NAMALWA (cell line): ENCODE measurements around the gene ZKSCAN1.
"Not testable (repeated sequence)": the region's sequence is repeated elsewhere in the genome, so short reads cannot be mapped to it uniquely, and the experiment has no call there.

Experiments used
- DNase-seq: peaks from one replicate; pipeline ENCODE4 v3.0.0-alpha.2; 2015; ENCODE audit warnings: low spot score

Gene ZKSCAN1

DNA sequence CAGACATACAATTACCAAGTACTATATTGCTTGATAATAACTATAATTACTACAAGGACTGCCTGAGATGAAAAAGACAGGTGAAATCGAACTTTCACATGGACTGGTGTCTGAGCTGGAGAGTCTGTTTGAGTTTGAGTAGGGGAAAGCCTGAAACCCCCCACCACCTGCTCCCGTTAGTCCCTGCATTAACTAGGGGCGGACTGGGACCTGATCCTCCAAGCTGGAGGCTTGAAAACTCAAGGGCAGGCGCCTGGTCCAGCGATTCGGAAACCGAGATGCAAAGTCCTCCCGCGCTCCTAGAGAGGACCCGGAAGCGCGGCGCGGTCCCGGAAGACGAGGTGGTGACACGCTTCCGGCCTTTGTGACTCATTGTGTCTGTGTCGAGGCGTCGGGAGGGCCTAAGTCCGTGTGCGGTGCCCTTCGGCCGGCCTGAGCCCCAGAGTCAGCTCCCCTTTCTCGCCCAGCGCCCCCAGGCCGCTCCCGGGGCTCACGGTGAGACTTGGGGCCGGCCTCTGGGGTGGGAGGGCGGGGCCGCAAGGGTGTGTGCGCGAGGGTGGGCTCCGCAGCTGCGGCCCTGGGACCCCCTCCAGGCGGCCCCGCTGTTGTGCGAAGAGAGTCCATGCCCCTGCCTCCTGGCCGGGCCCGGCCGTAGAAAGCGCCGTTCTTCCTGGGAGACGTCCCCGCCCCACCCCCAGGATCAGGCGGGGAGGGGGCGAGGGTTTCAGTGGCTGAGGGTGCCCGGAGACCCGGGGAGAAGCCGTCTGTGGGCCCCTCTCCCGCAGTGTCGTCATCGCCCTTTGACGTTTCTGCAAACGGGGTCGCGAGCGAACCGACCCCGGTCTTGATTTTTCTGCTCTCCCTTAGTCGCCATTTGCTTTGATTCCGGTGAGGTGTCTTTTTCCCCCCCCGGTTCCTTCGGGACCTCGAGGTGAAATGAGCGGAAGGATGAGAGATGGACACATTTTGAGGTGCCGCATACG is at the start of gene ZKSCAN1:
Gene ZKSCAN1, plus strand, starts transcription at position 365 of the 983 bp plus-strand sequence. CDS start 7,911 bp downstream, outside the sequence.
- peak; percentile 97 for DNase-seq

DNA sequence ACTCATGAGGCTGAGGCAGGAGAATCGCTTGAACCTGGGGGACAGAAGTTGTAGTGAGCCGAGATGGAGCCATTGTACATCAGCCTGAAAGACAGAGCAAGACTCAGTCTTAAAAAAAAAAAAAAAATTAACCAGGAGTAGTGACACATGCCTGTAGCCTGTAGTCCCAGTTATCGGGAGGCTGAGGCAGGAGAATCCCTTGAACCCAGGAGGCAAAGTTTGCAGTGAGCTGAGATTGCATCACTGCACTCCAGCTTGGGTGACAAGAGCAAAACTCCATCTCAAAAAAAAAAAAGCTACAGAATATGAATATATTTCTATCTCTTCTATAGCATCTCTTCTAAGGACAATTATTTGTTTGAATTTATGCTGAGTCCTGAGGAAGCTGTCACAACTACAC is 46.1 kb upstream of the ZKSCAN1 start:
- DNase-seq, result no peak

GRCh38 chr7:99969813-99970212 is 45.6 kb upstream of the ZKSCAN1 start:
- DNase-seq, result not testable (repeated sequence)

DNA sequence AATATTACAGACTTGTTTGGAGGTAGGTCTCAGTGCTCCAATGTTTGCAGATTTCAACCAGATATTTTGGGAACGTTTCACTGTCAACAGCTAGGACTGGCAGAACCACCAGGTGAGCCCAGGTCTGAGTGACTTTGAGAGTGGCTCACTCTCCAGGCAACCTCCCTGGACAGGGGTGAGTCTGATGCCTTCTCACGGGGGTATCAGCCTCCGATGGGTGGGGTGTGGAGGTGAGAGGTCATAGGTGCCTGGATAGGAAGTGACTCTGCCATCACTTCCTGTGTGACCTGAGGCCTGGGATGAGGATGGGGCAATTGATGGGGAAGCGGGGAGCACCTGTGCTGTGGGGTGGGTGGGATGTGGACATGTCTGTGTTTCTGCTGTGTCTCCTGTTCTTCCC is 44.2 kb upstream of the ZKSCAN1 start:
- DNase-seq, result no peak

- DNase-seq, result not testable (repeated sequence)
Measured at GRCh38 chr7:99973817-99974216, 41.6 kb upstream of the ZKSCAN1 start.

- no peak for DNase-seq
Measured at GRCh38 chr7:99974681-99975080, 40.7 kb upstream of the ZKSCAN1 start.

DNA sequence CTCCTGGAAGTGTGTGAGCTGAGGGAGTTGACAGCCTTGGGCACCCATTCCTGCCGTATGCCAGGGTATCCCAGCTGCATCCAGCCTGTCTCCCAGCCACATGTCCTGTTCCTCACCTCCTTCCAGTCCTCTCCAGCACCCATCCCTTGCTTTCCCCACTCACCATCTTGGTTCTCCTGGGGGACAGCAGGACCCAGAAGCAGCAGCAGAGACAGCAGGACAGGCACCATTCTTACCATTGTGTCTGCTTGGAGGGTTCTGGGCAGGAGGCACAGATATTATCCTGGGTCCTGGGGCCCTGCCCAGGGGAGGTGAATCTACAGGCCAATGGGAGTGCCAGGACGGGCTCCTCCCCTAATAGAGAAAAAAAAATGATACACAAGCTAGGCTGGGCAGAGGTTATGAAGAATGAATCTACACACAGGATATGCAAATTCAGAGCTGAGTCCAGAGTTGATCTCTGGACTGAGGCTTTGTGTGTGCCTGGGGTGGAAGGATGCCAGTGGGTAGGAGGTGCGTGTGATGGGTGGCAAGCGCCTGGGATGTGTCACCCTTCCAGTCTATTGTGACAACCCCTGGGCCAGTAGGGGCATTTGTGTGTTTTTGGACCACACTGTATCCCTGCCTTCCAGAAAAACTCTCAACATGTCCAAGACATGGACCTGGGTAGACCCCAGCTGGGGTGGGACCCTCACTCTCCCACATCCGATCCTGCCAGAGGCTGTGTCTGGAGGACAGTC is 39.4 kb upstream of the ZKSCAN1 start, which contains the start of gene AZGP1:
Gene AZGP1, minus strand, starts transcription at position 250 of the 740 bp plus-strand sequence. Its CDS starts 11 bp downstream, at position 239.
- peak; percentile 60 for DNase-seq

DNA sequence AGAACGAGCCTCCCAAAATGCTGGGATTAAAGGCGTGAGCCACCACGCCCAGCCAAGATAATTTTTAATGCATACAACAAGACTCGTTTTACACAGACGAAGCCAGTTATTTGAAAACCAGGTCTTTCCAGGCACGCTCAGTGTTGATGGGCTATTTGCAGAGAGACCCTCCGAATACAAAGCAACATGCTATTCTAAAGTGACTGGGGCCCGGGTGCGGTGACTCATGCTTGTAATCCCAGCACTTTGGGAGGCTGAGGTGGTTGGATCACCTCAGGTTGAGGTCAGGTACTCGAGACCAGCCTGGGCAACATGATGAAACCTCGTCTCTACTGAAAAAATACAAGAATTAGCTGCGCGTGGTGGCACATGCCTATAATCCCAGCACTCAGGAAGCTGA is 38.8 kb upstream of the ZKSCAN1 start:
- DNase-seq, result no peak

DNA sequence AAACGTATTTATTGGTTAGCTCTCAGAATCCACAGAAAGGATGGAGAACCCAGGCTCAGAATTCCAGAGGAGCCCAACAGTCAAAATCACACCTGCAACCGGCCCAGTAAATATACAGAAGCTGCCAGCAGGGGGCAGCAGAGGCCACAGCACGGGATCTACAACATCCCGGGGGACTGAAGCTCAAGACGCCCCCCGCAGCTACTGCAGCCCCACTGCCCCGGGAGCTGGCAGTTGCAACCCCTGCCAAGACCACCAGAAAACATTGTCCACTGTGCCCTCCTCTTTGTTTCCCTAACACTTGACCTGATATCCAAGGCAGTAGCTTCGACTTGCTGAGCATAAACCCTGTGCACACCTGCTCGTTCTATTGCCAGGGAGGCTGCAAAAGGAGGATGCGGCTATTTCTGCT is 35.6 kb upstream of the ZKSCAN1 start:
- peak; percentile 57 for DNase-seq

GRCh38 chr7:99980448-99980872 is 34.9 kb upstream of the ZKSCAN1 start:
- DNase-seq, result peak; percentile 42

GRCh38 chr7:99981066-99981465 is 34.3 kb upstream of the ZKSCAN1 start:
- not testable (repeated sequence) for DNase-seq

GRCh38 chr7:99984593-99984992 is 30.8 kb upstream of the ZKSCAN1 start:
- no peak for DNase-seq

- DNase-seq, result not testable (repeated sequence)
Measured at GRCh38 chr7:99987306-99987705, 28.1 kb upstream of the ZKSCAN1 start.

DNA sequence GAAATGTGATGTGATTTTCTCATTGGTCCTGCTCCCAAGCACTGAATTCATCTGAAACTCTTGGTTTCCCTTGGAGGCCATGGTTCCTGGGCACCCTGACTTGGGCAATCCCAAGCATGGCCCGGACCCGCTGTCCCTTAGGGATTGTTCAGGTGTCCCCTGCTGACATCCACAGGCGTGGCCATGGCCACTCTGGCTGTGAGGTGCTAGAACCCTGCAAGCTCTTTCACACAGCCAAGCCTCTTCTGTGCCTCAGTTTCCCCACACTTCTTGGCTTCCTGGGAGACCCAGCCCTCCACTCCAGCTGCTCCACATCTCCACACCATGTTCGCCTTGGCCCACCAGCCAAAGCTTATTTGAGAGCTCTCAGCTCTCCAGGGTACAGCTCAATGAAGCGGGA is 27.6 kb upstream of the ZKSCAN1 start:
- no peak for DNase-seq

- peak; percentile 26 for DNase-seq
Measured at GRCh38 chr7:99990460-99990852, 24.9 kb upstream of the ZKSCAN1 start.

- DNase-seq, result not testable (repeated sequence)
Measured at GRCh38 chr7:99991543-99991942, 23.9 kb upstream of the ZKSCAN1 start.

DNA sequence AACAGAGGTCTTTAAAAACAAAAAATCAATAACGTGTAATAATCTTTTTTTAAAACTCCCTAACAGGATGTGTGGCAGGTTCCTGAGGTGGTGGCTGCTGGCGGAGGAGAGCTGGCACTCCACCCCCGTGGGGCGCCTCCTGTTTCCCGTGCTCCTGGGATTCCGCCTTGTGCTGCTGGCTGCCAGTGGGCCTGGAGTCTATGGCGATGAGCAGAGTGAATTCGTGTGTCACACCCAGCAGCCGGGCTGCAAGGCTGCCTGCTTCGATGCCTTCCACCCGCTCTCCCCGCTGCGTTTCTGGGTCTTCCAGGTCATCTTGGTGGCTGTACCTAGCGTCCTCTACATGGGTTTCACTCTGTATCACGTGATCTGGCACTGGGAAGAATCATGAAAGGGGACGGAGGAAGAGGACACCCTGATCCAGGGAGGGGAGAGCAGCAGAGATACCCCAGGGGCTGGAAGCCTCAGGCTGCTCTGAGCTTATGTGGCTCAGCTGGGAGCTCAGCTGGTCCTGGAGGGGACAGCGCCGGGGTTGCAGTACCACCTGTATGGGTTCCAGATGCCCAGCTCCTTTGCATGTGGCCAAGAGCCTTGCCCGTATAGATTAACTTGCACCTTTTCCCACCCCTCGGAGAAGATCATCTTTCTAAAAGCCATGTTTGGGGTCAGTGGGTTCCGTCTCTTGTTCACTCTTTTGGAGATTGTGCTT is 22.9 kb upstream of the ZKSCAN1 start:
- DNase-seq, result no peak

GRCh38 chr7:99994819-99995218 is 20.6 kb upstream of the ZKSCAN1 start:
- DNase-seq, result no peak

- no peak for DNase-seq
Measured at GRCh38 chr7:99996755-99997544, 18.4 kb upstream of the ZKSCAN1 start.

DNA sequence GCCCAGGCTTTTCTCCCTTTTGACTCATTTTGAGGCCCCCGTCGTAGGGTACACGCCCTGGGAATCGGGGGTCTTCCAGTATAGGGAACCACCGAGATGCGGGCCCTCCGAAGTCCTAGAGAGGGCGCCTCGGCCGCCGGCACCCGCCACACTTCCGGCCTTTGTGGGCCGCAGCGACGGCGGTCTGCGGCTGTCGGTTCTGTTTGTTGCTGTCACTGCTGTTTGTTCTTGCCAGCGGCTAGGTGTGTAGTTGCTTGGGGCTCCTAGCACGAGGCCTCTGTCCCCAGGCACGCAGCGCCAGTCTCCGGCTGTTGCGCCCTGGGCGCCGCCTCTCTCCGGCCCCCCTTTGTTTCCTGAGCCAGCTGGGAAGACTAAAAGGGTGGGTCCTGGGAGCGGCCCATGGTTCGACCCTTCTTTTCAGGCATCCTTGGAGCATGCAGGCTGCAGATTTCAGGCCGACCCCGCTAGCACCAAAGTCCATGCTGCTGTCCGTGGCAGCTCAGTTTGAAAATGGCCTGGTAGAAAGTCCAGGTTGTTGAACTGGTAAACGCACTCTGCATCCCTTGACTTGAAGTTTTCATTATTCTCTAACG is 17.8 kb upstream of the ZKSCAN1 start:
- no peak for DNase-seq

- DNase-seq, result no peak
Measured at GRCh38 chr7:100000239-100000638, 15.2 kb upstream of the ZKSCAN1 start.
